WTC11 (cell line): Measurements from ENCODE around the gene GATAD2A. TPM values are rescaled to one million over a fixed set of nuclear protein-coding genes. Genes with fewer than 3 reads are reported as not detected.

Experiments
- ATAC-seq: fragments of 200-7000 bp; cut with Tn5 transposase; 2 replicates; pipeline ENCODE4 v1.10.0; 2021; ENCODE audit warnings: mild to moderate bottlenecking, moderate library complexity
- CTCF ChIA-PET: fragments of 300-600 bp; sonication (Branson Sonifier 250); formaldehyde crosslinking; loops from one replicate; lab custom pipeline; 2021; ENCODE audit warnings: antibody characterized with exemption; lab: Charles Lee
- POLR2A ChIA-PET: fragments of 350-600 bp; sonication (Branson Sonifier 250); formaldehyde crosslinking; loops from one replicate; lab custom pipeline; 2021; ENCODE audit warnings: antibody characterized with exemption; lab: Charles Lee
- DNase-seq: peaks from one replicate; pipeline ENCODE4 v3.0.0; 2021; ENCODE audit warnings: low spot score
- H3K27ac Mint-ChIP-seq: 2 replicates; pipeline ENCODE4 v1.8.0; 2021; ENCODE audit warnings: mixed read lengths
- H3K27me3 Mint-ChIP-seq: 2 replicates; pipeline ENCODE4 v1.8.0; 2021; ENCODE audit warnings: low read depth, mild to moderate bottlenecking, moderate library complexity, mixed read lengths
- H3K36me3 Mint-ChIP-seq: 2 replicates; pipeline ENCODE4 v1.8.0; 2021; ENCODE audit warnings: mixed read lengths
- H3K4me1 Mint-ChIP-seq: 2 replicates; pipeline ENCODE4 v1.8.0; 2022; ENCODE audit warnings: mixed read lengths
- H3K4me3 Mint-ChIP-seq: 2 replicates; pipeline ENCODE4 v1.8.0; 2021; ENCODE audit warnings: mild to moderate bottlenecking, moderate library complexity, mixed read lengths
- H3K9me3 Mint-ChIP-seq: 2 replicates; pipeline ENCODE4 v1.8.0; 2021; ENCODE audit warnings: mixed read lengths
- AR ChIP-seq: fragments of 250-450 bp; sonication (Bioruptor Pico); IDR thresholded peaks from 2 replicates; pipeline ENCODE4 v1.9.0; 2021; ENCODE audit warnings: mild to moderate bottlenecking
- ATF1 ChIP-seq: sonication (generic); formaldehyde crosslinking; IDR thresholded peaks from 2 replicates; pipeline ENCODE4 v1.8.1; 2023; ENCODE audit warnings: mild to moderate bottlenecking, moderate library complexity, missing genetic modification reagents
- ATF6 ChIP-seq: sonication (generic); formaldehyde crosslinking; IDR thresholded peaks from 2 replicates; pipeline ENCODE4 v1.8.1; 2023; ENCODE audit warnings: mild to moderate bottlenecking, missing genetic modification reagents
- CDX4 ChIP-seq: fragments of 250-450 bp; sonication (Bioruptor Pico); IDR thresholded peaks from 2 replicates; pipeline ENCODE4 v1.9.0; 2021; ENCODE audit warnings: moderate library complexity, mild to moderate bottlenecking, inconsistent platforms, borderline replicate concordance
- ERG ChIP-seq: fragments of 250-450 bp; sonication (Bioruptor Pico); IDR thresholded peaks from 2 replicates; pipeline ENCODE4 v1.8.0; 2021; ENCODE audit warnings: mild to moderate bottlenecking
- ESRRA ChIP-seq: sonication (generic); formaldehyde crosslinking; IDR thresholded peaks from 2 replicates; pipeline ENCODE4 v1.8.1; 2022; ENCODE audit warnings: mild to moderate bottlenecking, missing genetic modification reagents, borderline replicate concordance
- HMGA2 ChIP-seq: fragments of 250-450 bp; sonication (Bioruptor Pico); IDR thresholded peaks from 2 replicates; pipeline ENCODE4 v1.4.0; 2021; ENCODE audit warnings: mild to moderate bottlenecking, moderate library complexity
- HMGXB4 ChIP-seq: sonication (generic); formaldehyde crosslinking; IDR thresholded peaks from 2 replicates; pipeline ENCODE4 v1.8.1; 2023; ENCODE audit warnings: mild to moderate bottlenecking, moderate library complexity, missing genetic modification reagents
- PRDM15 ChIP-seq: sonication (generic); formaldehyde crosslinking; IDR thresholded peaks from 2 replicates; pipeline ENCODE4 v1.8.0; 2022; ENCODE audit warnings: missing genetic modification reagents
- RELA ChIP-seq: sonication (generic); formaldehyde crosslinking; IDR thresholded peaks from 2 replicates; pipeline ENCODE4 v1.8.1; 2022; ENCODE audit warnings: missing genetic modification reagents, mild to moderate bottlenecking, borderline replicate concordance
- RORB ChIP-seq: fragments of 250-450 bp; sonication (Bioruptor Pico); IDR thresholded peaks from 2 replicates; pipeline ENCODE4 v1.9.0; 2021; ENCODE audit warnings: mild to moderate bottlenecking
- SMAD3 ChIP-seq: sonication (generic); formaldehyde crosslinking; IDR thresholded peaks from 2 replicates; pipeline ENCODE4 v1.8.0; 2022; ENCODE audit warnings: missing genetic modification reagents, mild to moderate bottlenecking, borderline replicate concordance
- SOX15 ChIP-seq: fragments of 250-450 bp; sonication (Bioruptor Pico); IDR thresholded peaks from 2 replicates; pipeline ENCODE4 v1.9.0; 2021; ENCODE audit warnings: mild to moderate bottlenecking
- SP1 ChIP-seq: sonication (generic); formaldehyde crosslinking; conservative IDR thresholded peaks from 2 replicates; pipeline ENCODE4 v1.8.1; 2022; ENCODE audit warnings: missing genetic modification reagents
- STAT6 ChIP-seq: sonication (generic); formaldehyde crosslinking; conservative IDR thresholded peaks from 2 replicates; pipeline ENCODE4 v1.8.1; 2023; ENCODE audit warnings: mild to moderate bottlenecking, low read depth, missing genetic modification reagents, moderate library complexity
- ZMAT4 ChIP-seq: fragments of 250-450 bp; sonication (Bioruptor Pico); IDR thresholded peaks from 2 replicates; pipeline ENCODE4 v1.9.0; 2021; ENCODE audit warnings: mild to moderate bottlenecking
- ZNF232 ChIP-seq: sonication (generic); formaldehyde crosslinking; IDR thresholded peaks from 2 replicates; pipeline ENCODE4 v1.8.0; 2022; ENCODE audit warnings: mild to moderate bottlenecking, missing genetic modification reagents
- ZNF263 ChIP-seq: sonication (generic); formaldehyde crosslinking; IDR thresholded peaks from 2 replicates; pipeline ENCODE4 v1.8.1; 2022; ENCODE audit warnings: low read depth, mild to moderate bottlenecking, moderate library complexity, missing genetic modification reagents
- ZNF396 ChIP-seq: fragments of 250-450 bp; sonication (Bioruptor Pico); IDR thresholded peaks from 2 replicates; pipeline ENCODE4 v1.8.0; 2021; ENCODE audit warnings: mild to moderate bottlenecking, moderate library complexity, borderline replicate concordance
- ZNF671 ChIP-seq: fragments of 250-450 bp; sonication (Bioruptor Pico); IDR thresholded peaks from 2 replicates; pipeline ENCODE4 v1.8.0; 2021; ENCODE audit warnings: mild to moderate bottlenecking
- total RNA-seq: library from RNA; stranded (reverse); gene quantifications from 3 replicates; pipeline ENCODE4 v1.2.3, GENCODE V29; 2021

The GATAD2A gene
- total RNA-seq, 1 experiment from 2014 or later = 209 TPM

- Mint-ChIP-seq H3K27ac (peak overlapping the region; percentile 51; the same call in 1 of the 2 replicates), H3K9me3 (no peaks in the 10 kb centered on the region), H3K36me3 (no peaks in the 10 kb centered on the region), H3K4me1 (no peaks in the 10 kb centered on the region)
- DNase-seq = no peak
- POLR2A ChIA-PET = interaction anchor here (0.5 kb wide), 1 partner anchor 27 kb away, joined by 4 read pairs; no protein-coding TSS in a partner anchor
- no peak for ATAC-seq
- no peak for TF ChIP-seq SMAD3
- TF ChIP-seq STAT6 (CRISPR knock-in tag) = no peak
- TF ChIP-seq ZNF232 (CRISPR knock-in tag) = no peak
- TF ChIP-seq HMGA2 = no peak
- no peak for TF ChIP-seq ZMAT4 (CRISPR knock-in tag)
- TF ChIP-seq SOX15 = no peak
- no peak for TF ChIP-seq RELA (CRISPR knock-in tag)
- no peak for TF ChIP-seq RORB (CRISPR knock-in tag)
- TF ChIP-seq ESRRA = no peak
- no peak for TF ChIP-seq HMGXB4 (CRISPR knock-in tag)
- TF ChIP-seq ZNF671 = no peak
- no peak for TF ChIP-seq ERG (CRISPR knock-in tag)
- TF ChIP-seq ATF6 (CRISPR knock-in tag) = no peak
- no peak for TF ChIP-seq CDX4 (CRISPR knock-in tag)
- TF ChIP-seq PRDM15 = no peak
- TF ChIP-seq ZNF396 (CRISPR knock-in tag) = no peak
- TF ChIP-seq SP1 = no peak
- TF ChIP-seq ATF1 (CRISPR knock-in tag) = no peak
- TF ChIP-seq AR (CRISPR knock-in tag) = no peak
- TF ChIP-seq ZNF263 (CRISPR knock-in tag) = no peak
- TF ChIP-seq, all 79 proteins: peak for 0
- Mint-ChIP-seq H3K4me3 (no peak overlapping the region), H3K27me3 (no peaks in the 10 kb centered on the region)
- CTCF ChIA-PET = interaction anchor here (2.1 to 9.9 kb wide), 2 partner anchors 15 to 94 kb away, joined by 7 to 408 read pairs; partner anchors contain the start of genes CILP2, GMIP and YJEFN3
These were observed 144.5 kb downstream of the GATAD2A start for GRCh38 chr19:19549804-19550464.
